Colonic mucosa (tissue), 4 donors: Measurements from ENCODE around the gene KCNJ4. TPM values are rescaled to one million over a fixed set of nuclear protein-coding genes. Genes with fewer than 3 reads are reported as not detected.

Experiments used
- DNase-seq: peaks from one replicate; pipeline ENCODE4 v3.0.0-alpha.2; 2020
- H3K27ac ChIP-seq: fragments of 200-600 bp; one replicate; pipeline ENCODE4 v1.8.0; 2021
- H3K27me3 ChIP-seq: fragments of 200-600 bp; one replicate; pipeline ENCODE4 v1.8.0; 2021
- H3K36me3 ChIP-seq: fragments of 200-600 bp; one replicate; pipeline ENCODE4 v1.8.0; 2021
- H3K4me1 ChIP-seq: fragments of 200-600 bp; one replicate; pipeline ENCODE4 v1.8.0; 2021; ENCODE audit warnings: mild to moderate bottlenecking
- H3K4me3 ChIP-seq: fragments of 200-600 bp; one replicate; pipeline ENCODE4 v1.8.0; 2021
- H3K9ac ChIP-seq, 2 donors: one replicate each; pipeline ENCODE4 v1.7.0; 2013; ENCODE audit warnings: control low read depth in 2 of 2, low read depth in 2 of 2, low read length in 2 of 2
- H3K9me3 ChIP-seq: fragments of 200-600 bp; one replicate; pipeline ENCODE4 v1.8.0; 2021
- intact Hi-C: fragments of 100-400 bp; cut with DNase I; formaldehyde crosslinking; loops from one replicate; pipeline ENCODE4 v1.14.1; 2022
- total RNA-seq, 2 donors: library from RNA; stranded (reverse); fragmentation: NEBNext Ultra II Directional in 1 of 2; extraction: Animal tissue kit (Norgen Biotek cat#: 25700) in 1 of 2; gene quantifications; one replicate each; pipeline ENCODE4 v1.2.1, GENCODE V29; 2021
- TF ChIP-seq, protein P1 (sequence below): fragments of 200-600 bp; IDR thresholded peaks from one replicate; pipeline ENCODE4 v1.8.0; 2022; ENCODE audit warnings: antibody characterized with exemption, mild to moderate bottlenecking
- donor health status: healthy.
- donor health status: DM: no; HTN: no; CAD: no.
- donor health status: DM: no; HTN: no; CAD: no.

Gene KCNJ4
- total RNA-seq, 2 donors from 2014 or later = not detected

- Histone ChIP-seq H3K9ac (no peak overlapping the region), H3K36me3 (no peaks in the 10 kb centered on the region), H3K4me3 (no peak overlapping the region), H3K27me3 (no peaks in the 10 kb centered on the region), H3K4me1 (no peaks in the 10 kb centered on the region), H3K9me3 (no peaks in the 10 kb centered on the region), H3K27ac (no peak overlapping the region)
- intact Hi-C loops = no loop called here
- no peak for DNase-seq
- TF ChIP-seq, protein P1, sequence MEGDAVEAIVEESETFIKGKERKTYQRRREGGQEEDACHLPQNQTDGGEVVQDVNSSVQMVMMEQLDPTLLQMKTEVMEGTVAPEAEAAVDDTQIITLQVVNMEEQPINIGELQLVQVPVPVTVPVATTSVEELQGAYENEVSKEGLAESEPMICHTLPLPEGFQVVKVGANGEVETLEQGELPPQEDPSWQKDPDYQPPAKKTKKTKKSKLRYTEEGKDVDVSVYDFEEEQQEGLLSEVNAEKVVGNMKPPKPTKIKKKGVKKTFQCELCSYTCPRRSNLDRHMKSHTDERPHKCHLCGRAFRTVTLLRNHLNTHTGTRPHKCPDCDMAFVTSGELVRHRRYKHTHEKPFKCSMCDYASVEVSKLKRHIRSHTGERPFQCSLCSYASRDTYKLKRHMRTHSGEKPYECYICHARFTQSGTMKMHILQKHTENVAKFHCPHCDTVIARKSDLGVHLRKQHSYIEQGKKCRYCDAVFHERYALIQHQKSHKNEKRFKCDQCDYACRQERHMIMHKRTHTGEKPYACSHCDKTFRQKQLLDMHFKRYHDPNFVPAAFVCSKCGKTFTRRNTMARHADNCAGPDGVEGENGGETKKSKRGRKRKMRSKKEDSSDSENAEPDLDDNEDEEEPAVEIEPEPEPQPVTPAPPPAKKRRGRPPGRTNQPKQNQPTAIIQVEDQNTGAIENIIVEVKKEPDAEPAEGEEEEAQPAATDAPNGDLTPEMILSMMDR = no peak
These were observed 23.6 kb downstream of the KCNJ4 start for GRCh38 chr22:38431266-38432010.

DNA sequence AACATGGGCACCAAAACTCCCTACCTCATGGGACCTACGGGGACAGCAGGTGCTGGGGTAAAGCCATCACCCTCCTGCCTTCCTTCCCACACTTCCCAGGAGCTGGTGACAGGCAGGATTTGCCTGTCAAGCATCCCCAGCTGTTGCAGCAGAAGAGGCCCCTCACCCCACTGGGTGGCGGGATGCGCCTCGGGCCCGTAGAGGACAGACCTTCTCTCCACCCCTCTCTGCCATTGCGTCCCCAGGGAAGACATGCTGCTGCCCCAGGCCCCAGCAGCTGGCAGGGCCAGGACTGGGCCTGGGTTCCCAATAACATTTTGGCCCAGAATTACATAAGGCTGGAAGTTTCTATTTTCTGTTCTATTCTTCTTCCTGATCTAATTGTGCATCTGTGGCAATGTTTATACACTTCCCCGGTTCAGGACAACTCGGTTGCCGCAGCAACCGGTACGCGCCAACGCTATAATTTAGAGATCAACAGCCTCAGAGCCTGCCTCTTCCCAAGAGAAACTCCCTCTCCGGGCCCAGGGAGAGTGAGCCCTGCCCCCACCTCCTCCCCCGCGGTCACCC is 25.4 kb downstream of the KCNJ4 start:
- Histone ChIP-seq H3K27me3 (no peaks in the 10 kb centered on the region), H3K9me3 (no peaks in the 10 kb centered on the region), H3K4me3 (no peak overlapping the region), H3K9ac (peak overlapping the region in 1 of 2 donors; percentile 24), H3K36me3 (no peaks in the 10 kb centered on the region), H3K27ac (no peak overlapping the region), H3K4me1 (no peaks in the 10 kb centered on the region)
- DNase-seq = no peak
- TF ChIP-seq, protein P1 = no peak
- intact Hi-C loops = no loop called here

DNA sequence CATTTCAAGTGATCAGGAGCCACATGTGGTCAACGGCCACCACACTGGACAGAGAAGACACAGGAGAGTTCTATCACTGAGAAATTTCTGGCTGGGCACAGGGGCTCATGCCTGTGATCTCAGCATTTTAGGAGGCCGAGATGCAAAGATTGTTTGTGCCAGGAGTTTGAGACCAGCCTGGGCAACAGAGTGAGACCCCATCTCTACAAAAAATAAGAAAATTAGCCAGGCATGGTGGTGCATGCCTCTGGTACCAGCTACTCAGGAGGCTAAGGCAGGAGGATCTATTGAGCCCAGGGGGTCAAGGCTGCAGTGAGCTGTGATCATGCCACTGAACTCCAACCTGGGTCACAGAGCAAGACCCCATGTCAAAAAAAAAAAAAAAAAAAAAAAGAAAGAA is 26.3 kb downstream of the KCNJ4 start:
- no peak for DNase-seq
- TF ChIP-seq, protein P1 = no peak
- intact Hi-C loops = no loop called here

DNA sequence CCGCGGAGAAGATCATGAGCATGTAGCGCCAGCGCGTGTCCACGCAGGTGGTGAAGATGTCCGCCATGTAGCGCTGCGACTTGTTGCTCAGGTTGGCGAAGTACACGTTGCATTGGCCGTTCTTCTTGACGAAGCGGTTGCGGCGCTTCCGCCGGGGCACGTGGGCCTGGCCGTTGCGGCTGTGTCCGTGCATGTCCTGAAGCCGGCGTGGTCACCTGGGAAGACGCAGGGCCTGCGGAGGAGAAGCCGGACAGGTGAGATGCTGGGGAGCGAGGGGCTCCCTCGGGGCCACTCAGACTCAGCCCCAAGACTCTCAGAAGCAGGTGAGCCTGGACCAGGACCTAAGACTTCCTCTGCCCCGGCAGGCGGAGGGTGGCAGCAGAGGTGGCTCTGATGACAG is 27.1 kb downstream of the KCNJ4 start:
- no peaks in the 10 kb centered on the region for H3K27me3 ChIP-seq
- DNase-seq = no peak
- H3K4me1 ChIP-seq = no peaks in the 10 kb centered on the region
- intact Hi-C loops = no loop called here
- H3K27ac ChIP-seq = no peak overlapping the region
- TF ChIP-seq, protein P1 = no peak
- H3K9ac ChIP-seq = no peak overlapping the region
- H3K4me3 ChIP-seq = no peak overlapping the region
- no peaks in the 10 kb centered on the region for H3K36me3 ChIP-seq
- no peaks in the 10 kb centered on the region for H3K9me3 ChIP-seq

More for the DNA sequence above, 26.3 kb downstream of the KCNJ4 start:
- Histone ChIP-seq H3K36me3 (no peaks in the 10 kb centered on the region), H3K4me1 (no peaks in the 10 kb centered on the region), H3K4me3 (no peak overlapping the region), H3K9ac (no peak overlapping the region), H3K9me3 (no peaks in the 10 kb centered on the region), H3K27ac (no peak overlapping the region), H3K27me3 (no peaks in the 10 kb centered on the region)

DNA sequence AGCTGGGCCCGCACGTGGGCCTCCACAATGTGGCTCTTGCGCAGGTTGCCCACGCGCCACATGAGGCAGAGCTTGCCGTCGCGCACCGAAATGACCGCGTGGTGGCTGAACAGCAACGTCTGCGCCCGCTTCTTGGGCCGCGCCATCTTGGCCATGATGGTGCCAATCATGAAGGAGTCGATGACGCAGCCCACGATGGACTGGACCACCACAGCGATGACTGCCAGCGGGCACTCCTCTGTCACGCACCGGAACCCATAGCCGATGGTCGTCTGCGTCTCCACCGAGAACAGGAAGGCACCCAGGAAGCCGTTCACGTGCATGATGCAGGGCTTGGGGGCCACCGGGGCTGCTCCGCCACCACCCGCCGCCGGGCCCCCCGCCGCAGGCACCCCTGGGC is 27.5 kb downstream of the KCNJ4 start:
- no peak overlapping the region for H3K4me3 ChIP-seq
- TF ChIP-seq, protein P1 = no peak
- H3K36me3 ChIP-seq = no peaks in the 10 kb centered on the region
- intact Hi-C loops = no loop called here
- DNase-seq = no peak
- no peaks in the 10 kb centered on the region for H3K9me3 ChIP-seq
- no peak overlapping the region for H3K9ac ChIP-seq
- no peaks in the 10 kb centered on the region for H3K4me1 ChIP-seq
- no peak overlapping the region for H3K27ac ChIP-seq
- H3K27me3 ChIP-seq = no peaks in the 10 kb centered on the region
